Stimulated activated naive CD8-positive, alpha-beta T cell treated with anti-CD3 and anti-CD28 coated beads, Interleukin-15, Interleukin-2, amounts not matched to agents 100 ng/mL and 50 ng/mL, for 24 hours (primary cell): ENCODE results near the gene RNF213.

Experiments used
- H3K27ac Mint-ChIP-seq: one replicate; pipeline ENCODE4 v1.8.0; 2021; ENCODE audit warnings: mild to moderate bottlenecking, mixed read lengths
- H3K27me3 Mint-ChIP-seq: one replicate; pipeline ENCODE4 v1.8.0; 2021; ENCODE audit warnings: mixed read lengths
- H3K36me3 Mint-ChIP-seq: one replicate; pipeline ENCODE4 v1.8.0; 2021; ENCODE audit warnings: low read depth, mixed read lengths
- H3K4me1 Mint-ChIP-seq: one replicate; pipeline ENCODE4 v1.8.0; 2021; ENCODE audit warnings: low read depth, mixed read lengths
- H3K4me3 Mint-ChIP-seq: one replicate; pipeline ENCODE4 v1.8.0; 2021; ENCODE audit warnings: mild to moderate bottlenecking, mixed read lengths
- H3K9me3 Mint-ChIP-seq: one replicate; pipeline ENCODE4 v1.8.0; 2021; ENCODE audit warnings: mixed read lengths

The RNF213 gene

DNA sequence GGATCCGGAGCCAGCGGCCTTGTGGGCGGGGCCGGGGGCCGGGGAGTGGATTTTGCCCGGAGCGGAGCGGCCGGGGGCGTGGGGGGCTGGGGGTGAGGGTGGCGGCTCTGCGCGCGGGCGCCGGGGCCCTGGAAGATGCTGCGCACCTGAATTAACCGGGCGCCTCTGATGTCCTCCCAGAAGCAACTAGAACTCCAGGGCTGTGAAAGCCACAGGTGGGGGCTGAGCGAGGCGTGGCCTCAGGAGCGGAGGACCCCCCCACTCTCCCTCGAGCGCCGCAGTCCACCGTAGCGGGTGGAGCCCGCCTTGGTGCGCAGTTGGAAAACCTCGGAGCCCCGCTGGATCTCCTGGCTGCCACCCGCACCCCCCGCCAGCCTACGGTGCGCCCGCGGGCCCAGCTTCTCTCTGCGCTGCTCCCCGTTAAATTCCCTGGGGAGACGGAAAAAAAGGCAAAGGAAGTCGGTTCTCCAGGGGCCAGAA is 39.9 kb upstream of the RNF213 start:
- Mint-ChIP-seq H3K4me3 (peak overlapping the region; percentile 75), H3K27me3 (no peaks in the 10 kb centered on the region), H3K4me1 (peaks cover 37% of the 10 kb centered on the region), H3K27ac (peak overlapping the region; percentile 72), H3K36me3 (peaks cover 16% of the 10 kb centered on the region), H3K9me3 (no peaks in the 10 kb centered on the region)

DNA sequence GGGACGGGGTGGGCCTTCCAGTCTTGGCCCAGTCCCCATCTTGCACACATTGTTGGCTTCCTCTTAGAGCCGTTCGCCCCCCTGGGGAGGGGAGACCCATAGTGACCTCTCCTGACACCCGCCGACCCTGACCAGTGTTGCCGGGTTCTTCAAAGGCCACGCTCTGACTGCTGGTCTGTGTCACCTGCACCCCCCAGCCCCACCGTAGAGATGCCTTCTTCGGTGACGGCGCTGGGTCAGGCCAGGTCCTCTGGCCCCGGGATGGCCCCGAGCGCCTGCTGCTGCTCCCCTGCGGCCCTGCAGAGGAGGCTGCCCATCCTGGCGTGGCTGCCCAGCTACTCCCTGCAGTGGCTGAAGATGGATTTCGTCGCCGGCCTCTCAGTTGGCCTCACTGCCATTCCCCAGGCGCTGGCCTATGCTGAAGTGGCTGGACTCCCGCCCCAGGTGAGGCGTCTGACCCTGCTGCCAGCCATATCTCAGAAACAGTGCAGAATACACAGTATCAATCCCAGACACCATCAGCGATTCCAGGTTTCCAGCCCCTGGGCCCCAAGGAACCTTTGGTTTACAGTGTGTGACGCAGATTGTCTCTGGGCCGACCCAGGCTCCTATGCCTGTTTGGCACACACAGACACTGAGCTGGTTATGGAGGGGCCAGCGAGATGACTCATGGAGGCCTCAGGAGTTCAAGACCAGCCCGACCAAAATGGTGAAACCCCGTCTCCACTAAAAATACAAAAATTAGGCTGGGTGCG is 39.1 kb upstream of the RNF213 start:
- peaks cover 11% of the 10 kb centered on the region for H3K36me3 Mint-ChIP-seq
- H3K27ac Mint-ChIP-seq, result peak overlapping the region; percentile 72
- no peaks in the 10 kb centered on the region for H3K27me3 Mint-ChIP-seq
- H3K9me3 Mint-ChIP-seq, result no peaks in the 10 kb centered on the region
- H3K4me1 Mint-ChIP-seq, result peaks cover 33% of the 10 kb centered on the region
- peak overlapping the region; percentile 75 for H3K4me3 Mint-ChIP-seq

- H3K4me3 Mint-ChIP-seq, result no peak overlapping the region
Measured at GRCh38 chr17:80222376-80223141, 38.1 kb upstream of the RNF213 start.

GRCh38 chr17:80223142-80223815 is 37.4 kb upstream of the RNF213 start:
- H3K36me3 Mint-ChIP-seq, result no peaks in the 10 kb centered on the region
- no peaks in the 10 kb centered on the region for H3K27me3 Mint-ChIP-seq
- no peak overlapping the region for H3K4me3 Mint-ChIP-seq
- H3K9me3 Mint-ChIP-seq, result no peaks in the 10 kb centered on the region
- peaks cover 24% of the 10 kb centered on the region for H3K4me1 Mint-ChIP-seq
- no peak overlapping the region for H3K27ac Mint-ChIP-seq

More at GRCh38 chr17:80222376-80223141, 38.1 kb upstream of the RNF213 start:
- H3K4me1 Mint-ChIP-seq, result peaks cover 31% of the 10 kb centered on the region
- no peaks in the 10 kb centered on the region for H3K27me3 Mint-ChIP-seq
- no peak overlapping the region for H3K27ac Mint-ChIP-seq
- H3K9me3 Mint-ChIP-seq, result no peaks in the 10 kb centered on the region
- peaks cover 5% of the 10 kb centered on the region for H3K36me3 Mint-ChIP-seq

- H3K4me1 Mint-ChIP-seq, result peaks cover 17% of the 10 kb centered on the region
- no peak overlapping the region for H3K4me3 Mint-ChIP-seq
- H3K9me3 Mint-ChIP-seq, result no peaks in the 10 kb centered on the region
- H3K27ac Mint-ChIP-seq, result no peak overlapping the region
- H3K36me3 Mint-ChIP-seq, result no peaks in the 10 kb centered on the region
- no peaks in the 10 kb centered on the region for H3K27me3 Mint-ChIP-seq
Measured at GRCh38 chr17:80223838-80224497, 36.7 kb upstream of the RNF213 start.

DNA sequence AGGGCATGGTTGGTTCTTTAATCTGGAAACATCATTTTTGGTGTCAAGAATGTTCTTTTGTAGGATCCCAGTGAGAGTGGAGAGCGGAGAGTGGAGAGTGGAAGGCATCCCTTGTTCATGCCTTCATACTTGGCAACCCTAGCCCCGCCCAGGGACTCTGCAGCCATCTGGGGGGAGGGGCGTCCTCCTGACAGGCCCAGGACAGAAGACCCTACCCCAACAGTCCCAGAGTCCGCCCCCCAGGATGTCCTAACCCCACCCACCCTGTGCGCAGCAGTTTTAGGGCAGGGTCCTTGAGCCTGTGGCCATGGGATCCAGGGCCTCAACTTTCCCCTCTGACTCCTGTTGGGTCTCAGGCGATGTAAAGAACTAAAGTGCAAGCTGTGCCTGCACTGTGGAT is 36.0 kb upstream of the RNF213 start:
- Mint-ChIP-seq H3K4me3 (no peak overlapping the region), H3K36me3 (no peaks in the 10 kb centered on the region), H3K9me3 (no peaks in the 10 kb centered on the region), H3K27ac (no peak overlapping the region), H3K27me3 (no peaks in the 10 kb centered on the region), H3K4me1 (peaks cover 11% of the 10 kb centered on the region)

DNA sequence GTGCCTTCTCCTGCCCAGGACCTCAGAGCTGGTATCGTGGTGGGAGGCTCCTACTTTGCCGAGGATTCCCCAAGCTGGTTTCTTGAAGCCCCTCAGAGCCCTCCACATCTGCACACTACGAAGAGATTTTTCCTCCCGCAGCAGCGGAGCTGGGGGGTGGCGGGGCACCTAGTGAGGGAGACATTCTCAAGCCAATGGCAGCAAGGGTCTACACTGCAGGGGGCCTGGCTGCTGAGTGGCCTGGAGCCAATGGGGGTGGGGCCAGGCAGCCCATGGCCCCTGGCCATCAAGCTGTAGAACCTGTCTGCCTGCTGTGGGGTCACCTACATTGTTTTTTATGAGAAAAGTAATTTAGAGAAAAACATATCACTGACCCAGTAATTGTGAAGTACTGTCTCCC is 35.4 kb upstream of the RNF213 start:
- Mint-ChIP-seq H3K36me3 (no peaks in the 10 kb centered on the region), H3K4me3 (no peak overlapping the region), H3K4me1 (peaks cover 10% of the 10 kb centered on the region), H3K27me3 (no peaks in the 10 kb centered on the region), H3K27ac (no peak overlapping the region), H3K9me3 (no peaks in the 10 kb centered on the region)

DNA sequence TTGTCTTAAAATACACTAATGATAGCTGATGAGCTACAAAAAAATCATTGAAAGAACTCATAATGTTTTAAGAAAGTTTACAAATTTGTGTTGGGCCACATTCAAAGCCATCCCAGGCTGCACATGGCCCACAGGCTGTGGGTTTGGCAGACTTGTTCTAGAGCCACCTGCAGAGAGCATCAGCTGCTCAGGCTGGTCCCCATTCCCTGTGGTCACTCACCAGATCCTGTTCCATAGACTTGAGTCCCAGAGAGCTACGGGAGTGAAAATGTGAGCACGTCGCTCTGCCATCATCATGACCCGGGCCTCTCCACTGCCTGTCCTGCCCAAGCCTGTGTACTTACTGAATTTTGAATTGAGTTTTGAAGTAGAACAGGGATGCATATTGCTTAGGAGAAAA is 33.5 kb upstream of the RNF213 start:
- Mint-ChIP-seq H3K36me3 (peaks cover 12% of the 10 kb centered on the region), H3K27me3 (no peaks in the 10 kb centered on the region)

DNA sequence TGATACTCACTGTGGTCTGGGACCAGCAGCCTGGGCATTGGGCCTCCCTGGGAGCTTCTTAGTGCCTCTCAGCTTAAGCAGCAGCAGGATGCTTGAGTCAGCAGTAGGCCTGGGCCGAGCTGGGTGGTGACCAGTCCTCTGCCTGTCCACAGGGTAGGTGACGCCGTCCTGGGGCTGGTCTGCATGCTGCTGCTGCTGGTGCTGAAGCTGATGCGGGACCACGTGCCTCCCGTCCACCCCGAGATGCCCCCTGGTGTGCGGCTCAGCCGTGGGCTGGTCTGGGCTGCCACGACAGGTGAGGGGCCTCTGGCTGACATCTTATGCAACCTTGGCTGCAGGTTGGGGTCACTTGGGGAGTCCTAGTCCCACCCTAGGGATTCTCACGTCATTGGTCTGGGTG is 33.0 kb upstream of the RNF213 start:
- Mint-ChIP-seq H3K27ac (no peak overlapping the region), H3K27me3 (no peaks in the 10 kb centered on the region), H3K36me3 (peaks cover 17% of the 10 kb centered on the region), H3K9me3 (peaks cover 9% of the 10 kb centered on the region), H3K4me3 (no peak overlapping the region), H3K4me1 (peaks cover 7% of the 10 kb centered on the region)

More for the DNA sequence above, 33.5 kb upstream of the RNF213 start:
- peaks cover 6% of the 10 kb centered on the region for H3K9me3 Mint-ChIP-seq
- H3K4me1 Mint-ChIP-seq, result peaks cover 7% of the 10 kb centered on the region
- no peak overlapping the region for H3K27ac Mint-ChIP-seq
- no peak overlapping the region for H3K4me3 Mint-ChIP-seq

GRCh38 chr17:80228477-80228876 is 32.2 kb upstream of the RNF213 start:
- Mint-ChIP-seq H3K27ac (no peak overlapping the region), H3K36me3 (peaks cover 23% of the 10 kb centered on the region), H3K4me3 (no peak overlapping the region), H3K4me1 (peaks cover 7% of the 10 kb centered on the region), H3K27me3 (no peaks in the 10 kb centered on the region), H3K9me3 (peaks cover 14% of the 10 kb centered on the region)

GRCh38 chr17:80229011-80229410 is 31.6 kb upstream of the RNF213 start:
- peaks cover 5% of the 10 kb centered on the region for H3K4me1 Mint-ChIP-seq
- H3K36me3 Mint-ChIP-seq, result peaks cover 27% of the 10 kb centered on the region
- peaks cover 15% of the 10 kb centered on the region for H3K9me3 Mint-ChIP-seq
- no peak overlapping the region for H3K4me3 Mint-ChIP-seq
- H3K27me3 Mint-ChIP-seq, result no peaks in the 10 kb centered on the region
- H3K27ac Mint-ChIP-seq, result no peak overlapping the region

DNA sequence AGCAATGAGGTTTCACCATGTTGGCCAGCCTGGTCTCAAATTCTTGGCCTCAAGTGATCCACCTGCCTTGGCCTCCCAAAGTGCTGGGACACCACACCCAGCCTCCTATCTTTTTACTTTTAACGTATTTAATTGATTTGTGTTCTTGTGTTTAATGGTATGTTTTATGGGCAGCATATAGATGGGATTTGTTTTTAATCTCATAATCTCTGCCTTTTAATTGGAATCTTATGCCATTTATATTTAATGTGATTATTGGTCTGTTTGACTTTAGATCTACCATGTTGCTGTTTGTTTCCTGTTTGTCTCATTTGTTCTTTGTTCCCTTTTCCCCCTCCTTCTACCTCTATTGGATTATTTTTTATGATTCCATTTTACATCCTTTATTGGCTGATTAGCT is 28.2 kb upstream of the RNF213 start:
- H3K27ac Mint-ChIP-seq, result no peak overlapping the region
- H3K4me1 Mint-ChIP-seq, result no peaks in the 10 kb centered on the region
- peaks cover 20% of the 10 kb centered on the region for H3K9me3 Mint-ChIP-seq
- H3K4me3 Mint-ChIP-seq, result no peak overlapping the region
- H3K36me3 Mint-ChIP-seq, result peaks cover 34% of the 10 kb centered on the region
- H3K27me3 Mint-ChIP-seq, result no peaks in the 10 kb centered on the region

- Mint-ChIP-seq H3K27ac (no peak overlapping the region), H3K9me3 (peaks cover 20% of the 10 kb centered on the region), H3K4me3 (no peak overlapping the region), H3K27me3 (no peaks in the 10 kb centered on the region), H3K36me3 (peaks cover 34% of the 10 kb centered on the region), H3K4me1 (no peaks in the 10 kb centered on the region)
Measured at GRCh38 chr17:80233202-80233601, 27.4 kb upstream of the RNF213 start.

- peaks cover 22% of the 10 kb centered on the region for H3K36me3 Mint-ChIP-seq
- H3K4me3 Mint-ChIP-seq, result no peak overlapping the region
- H3K27ac Mint-ChIP-seq, result no peak overlapping the region
- H3K27me3 Mint-ChIP-seq, result no peaks in the 10 kb centered on the region
- H3K4me1 Mint-ChIP-seq, result no peaks in the 10 kb centered on the region
- peaks cover 14% of the 10 kb centered on the region for H3K9me3 Mint-ChIP-seq
Measured at GRCh38 chr17:80236911-80237310, 23.7 kb upstream of the RNF213 start.
